ENCODE data around the gene BHLHA15. TPM values are rescaled to one million over a fixed set of nuclear protein-coding genes. Genes with fewer than 3 reads are reported as not detected.

BHLHA15 gene
- total and polyA plus RNA-seq, 2 of the 13 experiments (the other 11 are each of a cell fraction or from before 2014, with no cell fraction given): 1.9 to 6.1 TPM

- peak; percentile 98 for TF ChIP-seq RXRB (CRISPR knock-in tag; IDR thresholded peaks at IDR 0.05; ENCODE audit: borderline replicate concordance)
- no peak for TF ChIP-seq NFE2L2 (IDR thresholded peaks at IDR 0.05; ENCODE audit: low read length)
- TF ChIP-seq IKZF1 (IDR thresholded peaks at IDR 0.05): no peak
- TF ChIP-seq NR1H2 (CRISPR knock-in tag; IDR thresholded peaks at IDR 0.05; ENCODE audit: borderline replicate concordance, low read depth): no peak
- TF ChIP-seq HNRNPK (IDR thresholded peaks at IDR 0.05; ENCODE audit: low read depth, low read length, poor library complexity, severe bottlenecking): peak; percentile 38
- no peak; the same call in 1 of the 2 replicates for TF ChIP-seq ZNF503 (CRISPR knock-in tag; IDR thresholded peaks at IDR 0.05)
- TF ChIP-seq MNT (IDR thresholded peaks at IDR 0.05): peak; percentile 12; the same call in 1 of the 2 replicates
- no peak for TF ChIP-seq HOXA7 (CRISPR knock-in tag; IDR thresholded peaks at IDR 0.05)
- TF ChIP-seq SNAI1 (CRISPR knock-in tag; IDR thresholded peaks at IDR 0.05; ENCODE audit: borderline replicate concordance): peak; percentile 66; the same call in 1 of the 2 replicates
- TF ChIP-seq ZNF607 (CRISPR knock-in tag; IDR thresholded peaks at IDR 0.05; ENCODE audit: borderline replicate concordance): no peak; the same call in 1 of the 2 replicates
- no peak for TF ChIP-seq ZFP82 (CRISPR knock-in tag; IDR thresholded peaks at IDR 0.05; ENCODE audit: borderline replicate concordance)
- TF ChIP-seq ZNF33A (CRISPR knock-in tag; IDR thresholded peaks at IDR 0.05; ENCODE audit: borderline replicate concordance): no peak
- no peak for TF ChIP-seq JDP2 (CRISPR knock-in tag; IDR thresholded peaks at IDR 0.05; ENCODE audit: borderline replicate concordance)
- TF ChIP-seq MED1 (CRISPR knock-in tag; IDR thresholded peaks at IDR 0.05): peak; percentile 61
- peak; percentile 63; the same call in 1 of the 2 replicates for TF ChIP-seq ZNF556 (CRISPR knock-in tag; IDR thresholded peaks at IDR 0.05; ENCODE audit: borderline replicate concordance)
- TF ChIP-seq CERS6 (CRISPR knock-in tag; IDR thresholded peaks at IDR 0.05): no peak
- no peak for TF ChIP-seq DPF2 (CRISPR knock-in tag; IDR thresholded peaks at IDR 0.05; ENCODE audit: borderline replicate concordance, low read depth)
- TF ChIP-seq DNMT3B (CRISPR knock-in tag; conservative IDR thresholded peaks at IDR 0.05): no peak; the same call in 1 of the 2 replicates
- no peak for TF ChIP-seq FOXO4 (CRISPR knock-in tag; conservative IDR thresholded peaks at IDR 0.05)
- TF ChIP-seq ZNF720 (CRISPR knock-in tag; IDR thresholded peaks at IDR 0.05): no peak
- no peak for TF ChIP-seq KLF9 (CRISPR knock-in tag; IDR thresholded peaks at IDR 0.05; ENCODE audit: low read depth)
- TF ChIP-seq CCAR2 (optimal IDR thresholded peaks at IDR 0.05; ENCODE audit: low read depth, low read length): no peak
- TF ChIP-seq ZNF598 (CRISPR knock-in tag; IDR thresholded peaks at IDR 0.05; ENCODE audit: borderline replicate concordance): peak; percentile 41; the same call in 1 of the 2 replicates
Observed at GRCh38 chr7:98251601-98252424, 40.6 kb downstream of the BHLHA15 start, which contains the start of gene TECPR1 (continued).

Data from HepG2 (cell line).